Activated CD4-positive, CD25-positive, alpha-beta regulatory T cell (primary cell): ENCODE data around the gene OCSTAMP.

Experiments
- DNase-seq, 4 experiments: peaks; one replicate each; lab custom pipeline; 2025; lab: John Stamatoyannopoulos, UW

Gene OCSTAMP, protein sequence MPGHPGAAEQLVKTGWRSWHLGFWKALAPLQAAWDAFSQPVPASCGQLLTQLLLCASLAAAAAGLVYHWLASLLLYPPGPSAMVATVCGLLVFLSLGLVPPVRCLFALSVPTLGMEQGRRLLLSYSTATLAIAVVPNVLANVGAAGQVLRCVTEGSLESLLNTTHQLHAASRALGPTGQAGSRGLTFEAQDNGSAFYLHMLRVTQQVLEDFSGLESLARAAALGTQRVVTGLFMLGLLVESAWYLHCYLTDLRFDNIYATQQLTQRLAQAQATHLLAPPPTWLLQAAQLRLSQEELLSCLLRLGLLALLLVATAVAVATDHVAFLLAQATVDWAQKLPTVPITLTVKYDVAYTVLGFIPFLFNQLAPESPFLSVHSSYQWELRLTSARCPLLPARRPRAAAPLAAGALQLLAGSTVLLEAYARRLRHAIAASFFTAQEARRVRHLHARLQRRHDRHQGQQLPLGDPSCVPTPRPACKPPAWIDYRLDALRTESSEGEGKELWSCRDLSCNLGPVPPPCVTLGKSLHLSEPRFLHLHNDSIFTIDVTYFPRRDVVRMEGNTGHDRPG

GRCh38 chr20:46550461-46550860, at the start of gene OCSTAMP:
OCSTAMP (minus strand) TSS chr20:46550654; CDS start chr20:46550560, 94 bp downstream.
- DNase-seq, result no peak

GRCh38 chr20:46599227-46599987, 49.0 kb upstream of the OCSTAMP start:
- no peak for DNase-seq

DNA sequence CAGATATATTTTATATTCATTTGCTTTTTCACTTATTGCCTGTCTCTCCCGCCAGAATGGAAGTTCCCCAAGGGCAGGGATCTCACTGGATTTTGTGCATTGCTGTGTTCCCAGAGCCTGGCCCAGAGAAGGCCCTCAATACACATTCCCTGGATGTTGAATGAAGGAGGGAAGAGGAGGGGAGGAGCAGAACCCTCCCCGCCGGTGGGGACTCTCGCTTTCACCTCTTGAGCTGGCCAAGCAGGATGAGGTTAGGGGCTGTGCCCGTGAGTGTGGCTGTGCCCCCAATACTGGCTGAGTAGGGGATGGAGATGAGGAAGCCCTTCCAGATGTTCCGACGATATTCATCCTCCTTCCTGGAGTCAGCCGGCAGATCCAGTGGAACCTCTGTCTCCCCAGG, 45.5 kb upstream of the OCSTAMP start:
- DNase-seq, result no peak

DNA sequence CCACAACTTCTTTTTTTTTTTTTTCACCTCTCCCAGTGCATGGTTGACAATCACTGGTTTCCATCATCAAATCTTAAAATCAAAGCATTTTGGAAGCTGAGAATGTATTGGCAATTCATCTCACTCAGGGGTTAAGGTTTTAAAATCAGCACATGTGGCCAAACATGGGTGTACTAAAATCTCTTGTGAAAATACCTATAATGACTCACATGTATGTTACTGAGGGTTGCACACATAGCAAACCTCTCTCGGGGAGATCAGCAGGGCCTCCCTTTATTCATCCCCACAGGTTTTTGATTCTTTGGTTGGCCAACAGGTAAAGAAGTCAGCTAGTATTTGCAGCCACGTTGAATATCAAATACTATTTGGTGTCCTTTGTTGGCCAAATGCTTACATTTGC, 44.3 kb upstream of the OCSTAMP start:
- DNase-seq, result no peak

- DNase-seq, result no peak
Measured at GRCh38 chr20:46592580-46593362, 42.3 kb upstream of the OCSTAMP start.

DNA sequence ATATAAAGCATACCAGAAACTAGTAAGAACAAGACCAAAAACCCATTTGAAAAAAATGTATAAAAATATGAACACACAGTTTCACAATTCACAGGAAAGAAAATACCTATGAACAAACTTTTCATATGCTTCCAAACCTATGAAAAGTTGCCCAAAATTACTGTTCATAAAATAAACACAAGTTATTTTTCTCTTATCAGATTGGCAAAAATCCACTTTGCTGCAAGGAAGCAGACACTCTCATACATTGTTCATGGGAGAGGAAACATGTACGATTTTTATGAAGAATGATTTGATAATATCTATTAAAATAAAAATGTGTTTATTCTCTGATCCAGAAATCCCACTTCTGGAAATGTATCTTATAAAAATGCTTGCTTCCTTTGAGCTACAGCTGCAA, 40.0 kb upstream of the OCSTAMP start:
- no peak for DNase-seq

GRCh38 chr20:46588532-46589511, 38.4 kb upstream of the OCSTAMP start:
- no peak for DNase-seq

GRCh38 chr20:46587986-46588385, 37.5 kb upstream of the OCSTAMP start:
- DNase-seq, result no peak

- DNase-seq, result no peak
Measured at GRCh38 chr20:46586724-46587123, 36.3 kb upstream of the OCSTAMP start.

DNA sequence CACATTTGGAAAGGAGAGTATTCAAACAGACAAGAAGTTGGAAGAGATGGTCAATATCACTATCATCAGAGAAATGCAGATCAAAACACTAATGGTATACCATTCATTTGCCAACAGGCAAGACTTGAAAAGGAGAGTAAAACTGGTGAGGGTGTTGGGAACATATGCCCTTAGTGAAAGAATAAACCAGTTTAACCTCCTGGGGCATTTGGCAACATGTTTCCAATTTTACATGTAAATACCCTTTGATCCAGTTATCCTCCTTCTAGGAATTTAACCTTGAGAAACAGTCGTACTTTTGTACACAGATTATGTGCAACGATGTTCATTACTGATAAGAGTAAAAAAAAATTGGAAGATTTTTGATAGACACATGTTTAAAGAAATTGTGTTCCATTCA, 34.1 kb upstream of the OCSTAMP start:
- DNase-seq, result no peak

- no peak for DNase-seq
Measured at GRCh38 chr20:46583411-46584214, 33.2 kb upstream of the OCSTAMP start.

DNA sequence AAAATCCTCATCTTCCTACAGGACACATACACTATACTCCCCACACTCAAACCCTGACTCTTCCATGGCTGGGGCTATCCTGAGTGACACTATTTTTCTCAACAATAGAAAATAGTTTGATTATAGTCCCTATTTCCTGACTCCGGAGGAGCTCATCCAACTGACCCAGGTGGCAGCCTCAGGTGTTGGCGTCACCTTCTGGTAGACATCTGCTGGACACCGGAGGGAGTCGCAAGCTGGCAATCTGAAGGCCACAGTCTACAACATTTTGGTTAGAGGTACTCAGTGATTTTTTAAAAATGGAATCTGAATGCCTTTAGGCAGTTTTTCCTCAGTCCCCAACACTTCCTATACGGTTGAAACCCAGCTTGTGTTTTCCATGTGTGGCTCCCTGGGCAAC, 32.2 kb upstream of the OCSTAMP start:
- no peak for DNase-seq

- no peak for DNase-seq
Measured at GRCh38 chr20:46581391-46581790, 30.9 kb upstream of the OCSTAMP start.

DNA sequence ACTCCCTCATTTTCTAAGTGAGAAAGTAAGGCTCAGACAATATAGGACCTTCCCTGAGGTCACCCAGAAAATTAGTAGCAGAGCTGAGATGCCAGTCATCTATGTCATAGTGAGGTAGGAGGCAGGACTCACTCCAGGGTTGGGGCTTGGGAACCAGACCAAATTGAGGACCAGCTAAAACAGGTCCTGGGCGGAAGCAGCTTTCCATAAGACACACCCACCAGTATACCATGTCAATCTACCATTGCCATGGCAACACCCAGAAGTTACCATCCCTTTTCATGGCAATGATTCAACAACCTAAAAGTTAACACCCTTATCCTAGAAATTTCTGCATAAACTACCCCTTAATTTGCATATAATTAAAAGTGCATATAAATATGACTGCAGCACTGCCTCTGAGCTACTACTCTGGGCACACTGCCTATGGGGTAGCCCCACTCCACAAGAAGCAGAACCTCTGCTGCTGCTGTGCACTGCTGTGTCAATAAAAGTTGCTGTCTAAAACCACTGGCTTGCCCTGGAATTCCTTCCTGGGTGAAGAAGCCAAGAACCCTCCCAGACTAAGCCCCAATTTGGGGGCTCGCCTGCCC, 30.3 kb upstream of the OCSTAMP start:
- no peak for DNase-seq

GRCh38 chr20:46578745-46579144, 28.3 kb upstream of the OCSTAMP start:
- no peak for DNase-seq

GRCh38 chr20:46576774-46577395, 26.4 kb upstream of the OCSTAMP start:
- DNase-seq, result no peak

DNA sequence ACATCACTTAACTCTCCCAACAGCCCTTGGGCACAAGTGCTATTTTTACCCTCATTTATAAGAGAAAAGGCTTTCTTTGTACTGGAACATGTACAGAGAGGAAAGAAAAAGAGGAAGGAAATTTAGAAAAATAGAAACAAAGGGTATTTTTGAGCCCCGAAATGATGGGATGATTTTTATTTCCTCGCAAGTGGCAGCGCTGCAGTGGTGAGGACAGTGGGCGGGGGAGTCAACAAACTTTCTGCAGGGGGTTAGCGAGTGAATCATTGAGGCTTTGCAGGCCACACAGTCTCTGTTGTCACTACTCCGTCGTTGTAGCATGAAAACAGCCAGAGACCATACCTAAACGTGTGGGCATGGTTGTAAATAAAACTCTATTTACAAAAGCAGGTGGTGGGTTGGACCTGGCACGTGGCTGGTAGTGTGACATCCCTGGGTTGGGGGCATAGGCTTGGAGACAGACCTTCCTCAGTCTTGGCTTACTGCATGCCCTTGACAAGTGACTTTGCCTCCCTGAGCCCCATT, 25.5 kb upstream of the OCSTAMP start:
- no peak for DNase-seq

DNA sequence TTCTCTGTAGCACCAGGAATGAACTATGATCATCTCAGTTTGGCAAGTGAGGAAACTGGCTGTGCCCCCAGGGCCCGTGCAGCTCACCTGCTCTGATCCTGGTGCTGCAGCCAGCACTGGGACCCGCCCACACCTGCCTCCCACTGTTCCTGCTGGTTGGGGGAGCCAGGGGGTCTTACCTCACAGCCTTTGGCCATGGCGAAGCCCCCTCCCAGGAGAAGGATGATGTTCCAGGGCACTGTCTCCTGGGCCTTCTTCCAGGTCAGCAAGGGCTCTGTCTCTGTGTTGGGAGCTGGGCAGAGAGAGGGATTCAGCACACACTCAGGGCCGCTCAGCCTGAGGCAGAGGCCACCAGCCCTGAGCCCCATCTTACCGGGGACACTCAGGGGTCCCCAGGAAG, 24.9 kb upstream of the OCSTAMP start:
- no peak for DNase-seq
